ENCODE results near the gene NAT8L. TPM values are rescaled to one million over a fixed set of nuclear protein-coding genes. Genes with fewer than 3 reads are reported as not detected.

Gene NAT8L
- total RNA-seq, 1 experiment from 2014 or later: 9.2 TPM

DNA sequence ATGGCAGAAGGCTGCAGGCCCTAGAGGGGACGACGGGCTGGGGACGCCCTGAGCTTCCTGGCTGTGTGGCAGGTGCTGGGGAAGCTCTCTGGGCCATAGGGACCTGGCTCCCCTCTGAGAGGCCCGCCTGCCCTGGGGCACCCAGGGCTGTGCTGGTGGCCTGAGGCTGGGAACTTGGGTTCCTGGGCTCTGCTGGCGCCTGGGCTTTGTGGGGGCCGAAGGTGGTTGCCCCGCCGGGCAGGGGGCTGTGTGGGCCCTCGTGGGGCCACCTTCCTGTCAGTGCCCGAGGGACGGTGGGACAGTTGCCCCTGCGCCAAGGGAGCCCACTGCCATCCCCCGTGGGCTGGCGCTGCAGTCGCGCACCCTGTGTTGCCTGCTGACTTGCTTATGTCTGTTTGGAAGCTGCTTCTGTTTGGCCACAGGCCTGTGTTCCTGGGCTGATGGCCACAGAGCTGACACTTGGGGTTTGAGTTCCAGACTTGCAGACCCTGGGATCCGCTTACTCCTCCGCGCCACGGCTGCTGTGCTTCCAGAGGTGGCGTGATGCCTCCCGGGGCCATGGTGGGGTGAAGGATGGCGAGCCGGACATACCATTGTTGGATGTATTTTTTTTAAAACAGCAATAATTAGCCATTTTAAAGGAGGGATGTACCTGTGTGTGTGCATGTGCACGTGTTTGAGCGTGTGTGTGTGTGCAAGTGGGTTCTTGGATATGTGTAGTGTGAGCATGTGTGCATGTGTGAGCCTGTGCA is 8.5 kb downstream of the NAT8L start:
- no TSS peak for BruUV-seq (replicated peaks)
- ChIA-PET RAD21 (ENCODE audit: low non-redundant PET in 1 of 2, low total read pairs in 2 of 2, uncharacterized antibody in 2 of 2, unreplicated experiment in 2 of 2) (no interaction called here), POLR2A (no interaction called here), CTCF (no interaction called here)
- TF ChIP-seq, protein P1, sequence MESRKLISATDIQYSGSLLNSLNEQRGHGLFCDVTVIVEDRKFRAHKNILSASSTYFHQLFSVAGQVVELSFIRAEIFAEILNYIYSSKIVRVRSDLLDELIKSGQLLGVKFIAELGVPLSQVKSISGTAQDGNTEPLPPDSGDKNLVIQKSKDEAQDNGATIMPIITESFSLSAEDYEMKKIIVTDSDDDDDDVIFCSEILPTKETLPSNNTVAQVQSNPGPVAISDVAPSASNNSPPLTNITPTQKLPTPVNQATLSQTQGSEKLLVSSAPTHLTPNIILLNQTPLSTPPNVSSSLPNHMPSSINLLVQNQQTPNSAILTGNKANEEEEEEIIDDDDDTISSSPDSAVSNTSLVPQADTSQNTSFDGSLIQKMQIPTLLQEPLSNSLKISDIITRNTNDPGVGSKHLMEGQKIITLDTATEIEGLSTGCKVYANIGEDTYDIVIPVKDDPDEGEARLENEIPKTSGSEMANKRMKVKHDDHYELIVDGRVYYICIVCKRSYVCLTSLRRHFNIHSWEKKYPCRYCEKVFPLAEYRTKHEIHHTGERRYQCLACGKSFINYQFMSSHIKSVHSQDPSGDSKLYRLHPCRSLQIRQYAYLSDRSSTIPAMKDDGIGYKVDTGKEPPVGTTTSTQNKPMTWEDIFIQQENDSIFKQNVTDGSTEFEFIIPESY (IDR thresholded peaks at IDR 0.05; ENCODE audit: extremely low read depth, insufficient replicate concordance, low read length): no peak
- TF ChIP-seq EZH2 (IDR thresholded peaks at IDR 0.05) (no peak), POLR2A (IDR thresholded peaks at IDR 0.05; ENCODE audit: borderline replicate concordance, extremely low read depth, insufficient read depth, insufficient read length) (no peak), SP1 (IDR thresholded peaks at IDR 0.05; ENCODE audit: low read depth) (no peak), ZNF274 (IDR thresholded peaks at IDR 0.05; ENCODE audit: low read depth, low read length) (no peak), EGR1 (IDR thresholded peaks at IDR 0.05; ENCODE audit: low read depth) (no peak)
- intact Hi-C loops (cut with micrococcal nuclease): no loop called here
- no peak for ATAC-seq
- Histone ChIP-seq H3K9me3 (ENCODE audit: control insufficient read depth in 1 of 2, insufficient read depth in 1 of 2, low read depth in 1 of 2, low read length in 2 of 2) (no peaks in the 10 kb centered on the region), H3K79me2 (ENCODE audit: insufficient read depth, low read length) (no peaks in the 10 kb centered on the region), H3K4me2 (ENCODE audit: low read length) (no peak overlapping the region), H4K20me1 (ENCODE audit: insufficient read depth) (no peaks in the 10 kb centered on the region), H3K9me2 (ENCODE audit: insufficient read depth) (no peaks in the 10 kb centered on the region), H3K4me1 (ENCODE audit: control insufficient read depth in 1 of 2, insufficient read depth in 2 of 2, low read length in 2 of 2) (peaks cover 8 to 25% of the 10 kb centered on the region in 2 experiments; a peak in 3 of 4 replicates), H3K27ac (ENCODE audit: low read depth, low read length) (no peak overlapping the region), H3K9ac (ENCODE audit: low read length) (no peak overlapping the region), H3K4me3 (replicated peaks in 1 of 2; ENCODE audit: low read depth in 1 of 2, low read length in 2 of 2) (no peak overlapping the region), H2AFZ (ENCODE audit: low read depth, low read length, poor library complexity, severe bottlenecking) (no peak overlapping the region), H3K27me3 (ENCODE audit: insufficient read depth, low read length) (no peaks in the 10 kb centered on the region), H3K36me3 (ENCODE audit: control insufficient read depth in 1 of 2, insufficient read depth in 2 of 2, low read length in 2 of 2) (no peaks in the 10 kb centered on the region)
- DNase-seq (ENCODE audit: low read depth, low spot score): no peak

DNA sequence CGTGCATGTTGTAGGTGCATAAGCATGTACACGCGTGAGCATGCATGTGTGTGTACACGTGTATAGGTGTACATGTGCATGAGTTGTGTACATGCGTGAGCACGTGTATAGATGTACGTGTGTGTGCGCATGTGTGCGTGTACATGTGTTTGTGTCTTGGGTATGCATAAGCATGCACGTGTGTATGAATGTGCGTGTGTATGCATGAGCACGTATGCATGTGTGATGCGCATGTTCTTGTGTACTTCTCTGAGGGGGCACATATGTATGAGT is 9.0 kb downstream of the NAT8L start:
- no peak overlapping the region for H2AFZ ChIP-seq (ENCODE audit: low read depth, low read length, poor library complexity, severe bottlenecking)
- H3K4me2 ChIP-seq (ENCODE audit: low read length): no peak overlapping the region
- H3K27me3 ChIP-seq (ENCODE audit: insufficient read depth, low read length): no peaks in the 10 kb centered on the region
- intact Hi-C loops (cut with micrococcal nuclease): no loop called here
- no peak for ATAC-seq
- CTCF ChIA-PET: no interaction called here
- POLR2A ChIA-PET: no interaction called here
- no peak overlapping the region for H3K27ac ChIP-seq (ENCODE audit: low read depth, low read length)
- H3K36me3 ChIP-seq (ENCODE audit: control insufficient read depth in 1 of 2, insufficient read depth in 2 of 2, low read length in 2 of 2): no peaks in the 10 kb centered on the region
- H3K9ac ChIP-seq (ENCODE audit: low read length): no peak overlapping the region
- H3K4me1 ChIP-seq (ENCODE audit: control insufficient read depth in 1 of 2, insufficient read depth in 2 of 2, low read length in 2 of 2): peaks cover 8 to 25% of the 10 kb centered on the region in 2 experiments; a peak in 3 of 4 replicates
- H4K20me1 ChIP-seq (ENCODE audit: insufficient read depth): no peaks in the 10 kb centered on the region
- H3K4me3 ChIP-seq (replicated peaks in 1 of 2; ENCODE audit: low read depth in 1 of 2, low read length in 2 of 2): no peak overlapping the region
- H3K9me3 ChIP-seq (ENCODE audit: control insufficient read depth in 1 of 2, insufficient read depth in 1 of 2, low read depth in 1 of 2, low read length in 2 of 2): no peaks in the 10 kb centered on the region
- no peaks in the 10 kb centered on the region for H3K79me2 ChIP-seq (ENCODE audit: insufficient read depth, low read length)
- RAD21 ChIA-PET (ENCODE audit: low non-redundant PET in 1 of 2, low total read pairs in 2 of 2, uncharacterized antibody in 2 of 2, unreplicated experiment in 2 of 2): no interaction called here
- no peaks in the 10 kb centered on the region for H3K9me2 ChIP-seq (ENCODE audit: insufficient read depth)
- no TSS peak for BruUV-seq (replicated peaks)
- DNase-seq (ENCODE audit: low read depth, low spot score): no peak
- TF ChIP-seq, protein P2, sequence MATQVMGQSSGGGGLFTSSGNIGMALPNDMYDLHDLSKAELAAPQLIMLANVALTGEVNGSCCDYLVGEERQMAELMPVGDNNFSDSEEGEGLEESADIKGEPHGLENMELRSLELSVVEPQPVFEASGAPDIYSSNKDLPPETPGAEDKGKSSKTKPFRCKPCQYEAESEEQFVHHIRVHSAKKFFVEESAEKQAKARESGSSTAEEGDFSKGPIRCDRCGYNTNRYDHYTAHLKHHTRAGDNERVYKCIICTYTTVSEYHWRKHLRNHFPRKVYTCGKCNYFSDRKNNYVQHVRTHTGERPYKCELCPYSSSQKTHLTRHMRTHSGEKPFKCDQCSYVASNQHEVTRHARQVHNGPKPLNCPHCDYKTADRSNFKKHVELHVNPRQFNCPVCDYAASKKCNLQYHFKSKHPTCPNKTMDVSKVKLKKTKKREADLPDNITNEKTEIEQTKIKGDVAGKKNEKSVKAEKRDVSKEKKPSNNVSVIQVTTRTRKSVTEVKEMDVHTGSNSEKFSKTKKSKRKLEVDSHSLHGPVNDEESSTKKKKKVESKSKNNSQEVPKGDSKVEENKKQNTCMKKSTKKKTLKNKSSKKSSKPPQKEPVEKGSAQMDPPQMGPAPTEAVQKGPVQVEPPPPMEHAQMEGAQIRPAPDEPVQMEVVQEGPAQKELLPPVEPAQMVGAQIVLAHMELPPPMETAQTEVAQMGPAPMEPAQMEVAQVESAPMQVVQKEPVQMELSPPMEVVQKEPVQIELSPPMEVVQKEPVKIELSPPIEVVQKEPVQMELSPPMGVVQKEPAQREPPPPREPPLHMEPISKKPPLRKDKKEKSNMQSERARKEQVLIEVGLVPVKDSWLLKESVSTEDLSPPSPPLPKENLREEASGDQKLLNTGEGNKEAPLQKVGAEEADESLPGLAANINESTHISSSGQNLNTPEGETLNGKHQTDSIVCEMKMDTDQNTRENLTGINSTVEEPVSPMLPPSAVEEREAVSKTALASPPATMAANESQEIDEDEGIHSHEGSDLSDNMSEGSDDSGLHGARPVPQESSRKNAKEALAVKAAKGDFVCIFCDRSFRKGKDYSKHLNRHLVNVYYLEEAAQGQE (IDR thresholded peaks at IDR 0.05; ENCODE audit: low read depth): no peak
- TF ChIP-seq YY1 (IDR thresholded peaks at IDR 0.05; ENCODE audit: extremely low read depth, insufficient replicate concordance, low read depth, low read length) (no peak), FOSL1 (IDR thresholded peaks at IDR 0.05; ENCODE audit: low read depth) (no peak), EGR1 (IDR thresholded peaks at IDR 0.05; ENCODE audit: low read depth) (no peak), POLR2A (IDR thresholded peaks at IDR 0.05; ENCODE audit: borderline replicate concordance, extremely low read depth, insufficient read depth, insufficient read length) (no peak), JUND (IDR thresholded peaks at IDR 0.05) (no peak)
- TF ChIP-seq, protein P3, sequence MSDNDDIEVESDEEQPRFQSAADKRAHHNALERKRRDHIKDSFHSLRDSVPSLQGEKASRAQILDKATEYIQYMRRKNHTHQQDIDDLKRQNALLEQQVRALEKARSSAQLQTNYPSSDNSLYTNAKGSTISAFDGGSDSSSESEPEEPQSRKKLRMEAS (IDR thresholded peaks at IDR 0.05): no peak
- TF ChIP-seq, protein P4, sequence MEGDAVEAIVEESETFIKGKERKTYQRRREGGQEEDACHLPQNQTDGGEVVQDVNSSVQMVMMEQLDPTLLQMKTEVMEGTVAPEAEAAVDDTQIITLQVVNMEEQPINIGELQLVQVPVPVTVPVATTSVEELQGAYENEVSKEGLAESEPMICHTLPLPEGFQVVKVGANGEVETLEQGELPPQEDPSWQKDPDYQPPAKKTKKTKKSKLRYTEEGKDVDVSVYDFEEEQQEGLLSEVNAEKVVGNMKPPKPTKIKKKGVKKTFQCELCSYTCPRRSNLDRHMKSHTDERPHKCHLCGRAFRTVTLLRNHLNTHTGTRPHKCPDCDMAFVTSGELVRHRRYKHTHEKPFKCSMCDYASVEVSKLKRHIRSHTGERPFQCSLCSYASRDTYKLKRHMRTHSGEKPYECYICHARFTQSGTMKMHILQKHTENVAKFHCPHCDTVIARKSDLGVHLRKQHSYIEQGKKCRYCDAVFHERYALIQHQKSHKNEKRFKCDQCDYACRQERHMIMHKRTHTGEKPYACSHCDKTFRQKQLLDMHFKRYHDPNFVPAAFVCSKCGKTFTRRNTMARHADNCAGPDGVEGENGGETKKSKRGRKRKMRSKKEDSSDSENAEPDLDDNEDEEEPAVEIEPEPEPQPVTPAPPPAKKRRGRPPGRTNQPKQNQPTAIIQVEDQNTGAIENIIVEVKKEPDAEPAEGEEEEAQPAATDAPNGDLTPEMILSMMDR (IDR thresholded peaks at IDR 0.05 in 2 of 3, conservative IDR thresholded peaks at IDR 0.05 in 1 of 3; ENCODE audit: borderline replicate concordance in 1 of 3, insufficient read depth in 1 of 3, low read depth in 2 of 3, low read length in 2 of 3): no peak
